ENCODE data around the gene MRPL53.
A peak's percentile ranks its signal among the peaks of the same experiment; 100 is the strongest.
"Not testable (repeated sequence)": the region's sequence is repeated elsewhere in the genome, so short reads cannot be mapped to it uniquely, and the experiment has no call there.

The MRPL53 gene

GRCh38 chr2:74471332-74472065 is 981 bp downstream of the MRPL53 start:
- peak overlapping the region; percentile 55 for H3K4me3 ChIP-seq (ENCODE audit: low read depth, low read length)
- H3K4me1 ChIP-seq (ENCODE audit: control insufficient read depth, insufficient read depth, low read length) = 0 out of 2 replicates have a peak, but pooled peaks cover 2% of the 10 kb centered on the region
- H3K27ac ChIP-seq (ENCODE audit: extremely low read depth, low read depth, low read length) = peak overlapping the region; percentile 87
- TF ChIP-seq AEBP2 (tag by site-specific recombination; IDR thresholded peaks at IDR 0.05; ENCODE audit: borderline replicate concordance) = no peak
- TF ChIP-seq ZNF704 (tag by site-specific recombination; IDR thresholded peaks at IDR 0.05) = no peak
- no peak for TF ChIP-seq IKZF3 (tag by site-specific recombination; IDR thresholded peaks at IDR 0.05)
- TF ChIP-seq ZNF362 (tag by site-specific recombination; IDR thresholded peaks at IDR 0.05) = peak; percentile 92
- TF ChIP-seq PRDM6 (tag by site-specific recombination; IDR thresholded peaks at IDR 0.05) = no peak
- CTCF ChIA-PET = no interaction called here
- H3K9me3 ChIP-seq (ENCODE audit: control insufficient read depth, insufficient read depth, low read depth, low read length) = no peaks in the 10 kb centered on the region
- POLR2A ChIA-PET = interaction anchor here (0.6 to 4.0 kb wide), 8 partner anchors 10 to 293 kb away, joined by 3 to 44 read pairs (median 4); partner anchors contain the start of genes AUP1, CCDC142, HTRA2 and TTC31
- H3K36me3 ChIP-seq (ENCODE audit: control insufficient read depth in 2 of 2, insufficient read depth in 1 of 2, low read length in 2 of 2) = peaks cover 14 to 23% of the 10 kb centered on the region in 2 experiments; a peak in 2 of 3 replicates

- H3K27ac ChIP-seq (ENCODE audit: extremely low read depth, low read depth, low read length); H3K9me3 ChIP-seq (ENCODE audit: control insufficient read depth, insufficient read depth, low read depth, low read length); H3K4me3 ChIP-seq (ENCODE audit: low read depth, low read length); H3K4me1 ChIP-seq (ENCODE audit: control insufficient read depth, insufficient read depth, low read length); CTCF ChIA-PET: not testable (repeated sequence)
- 0 out of 2 replicates have a peak, but pooled peaks have one; percentile 14 for TF ChIP-seq ZNF362 (tag by site-specific recombination; IDR thresholded peaks at IDR 0.05)
- H3K36me3 ChIP-seq (ENCODE audit: control insufficient read depth in 2 of 2, insufficient read depth in 1 of 2, low read length in 2 of 2) = peaks cover 8 to 17% of the 10 kb centered on the region in 2 experiments; a peak in 2 of 3 replicates
- POLR2A ChIA-PET = interaction anchor here (1.0 to 4.0 kb wide), 3 partner anchors 10 to 59 kb away, joined by 3 to 44 read pairs (median 13); partner anchors contain the start of genes AUP1, HTRA2 and WBP1
These were observed 1.7 kb downstream of the MRPL53 start for GRCh38 chr2:74470742-74471141.

- Histone ChIP-seq H3K36me3 (ENCODE audit: control insufficient read depth in 2 of 2, insufficient read depth in 1 of 2, low read length in 2 of 2) (peaks cover 0 to 31% of the 10 kb centered on the region in 2 experiments; a peak in 1 of 3 replicates), H3K4me3 (ENCODE audit: low read depth, low read length) (peak overlapping the region; percentile 88), H3K4me1 (ENCODE audit: control insufficient read depth, insufficient read depth, low read length) (no peaks in the 10 kb centered on the region), H3K9me3 (ENCODE audit: control insufficient read depth, insufficient read depth, low read depth, low read length) (no peaks in the 10 kb centered on the region), H3K27ac (ENCODE audit: extremely low read depth, low read depth, low read length) (peak overlapping the region; percentile 74; the same call in 1 of the 2 replicates)
- ChIA-PET POLR2A (interaction anchor here (1.2 to 1.6 kb wide), 2 partner anchors 8 to 18 kb away, joined by 5 to 6 read pairs; partner anchors contain the start of genes CCDC142 and TTC31), CTCF (interaction anchor here (0.7 to 1.4 kb wide), 3 partner anchors 44 to 182 kb away, joined by 3 to 5 read pairs (median 3); no protein-coding TSS in a partner anchor)
- TF ChIP-seq SP7 (tag by site-specific recombination; IDR thresholded peaks at IDR 0.05) (no peak), ZNF335 (tag by site-specific recombination; conservative IDR thresholded peaks at IDR 0.05) (peak; percentile 14; the same call in 1 of the 2 replicates), ZNF692 (tag by site-specific recombination; IDR thresholded peaks at IDR 0.05) (0 out of 2 replicates have a peak, but pooled peaks have one; percentile 25)
These were observed 8.1 kb downstream of the MRPL53 start for GRCh38 chr2:74464406-74464805.

Measured in HEK293 (cell line).